ENCODE data around the gene VTI1A. TPM values are rescaled to one million over a fixed set of nuclear protein-coding genes. Genes with fewer than 3 reads are reported as not detected.

Gene VTI1A
- total RNA-seq, 3 donors from 2014 or later (not counting 1 experiment from before 2014, with no cell fraction given) = 62.6 to 77.6 (median 68.2) TPM

DNA sequence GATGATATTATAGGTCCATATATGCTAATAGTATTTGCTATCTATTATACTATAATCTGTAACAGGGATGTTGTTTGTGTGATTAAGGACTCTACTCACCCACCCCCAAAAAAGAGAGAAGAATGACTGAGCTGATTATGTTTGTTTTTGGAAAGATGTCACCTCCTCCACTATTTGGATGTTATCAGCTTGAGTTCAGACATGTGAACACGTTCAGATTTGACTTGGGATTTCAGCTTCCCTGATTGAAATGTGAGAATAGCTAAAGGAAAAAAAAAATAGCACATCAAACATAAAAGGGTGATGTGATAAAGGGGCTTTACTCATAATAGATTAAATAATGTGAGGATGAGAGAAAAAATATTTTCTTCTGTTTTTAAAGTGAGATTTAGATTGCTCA lies 81.2 kb downstream of the VTI1A start:
- no peak overlapping the region for H3K27ac ChIP-seq (ENCODE audit: low read length)
- ATAC-seq (no peak), DNase-seq (no peak)
- WGBS (ENCODE audit: insufficient coverage) = no CpG with 5 or more reads among the region's 1 CpG
- no peaks in the 10 kb centered on the region for H3K4me1 ChIP-seq (ENCODE audit: control insufficient read depth, insufficient read depth, low read length)
- intact Hi-C loops (cut with micrococcal nuclease) = no loop called here
- no peaks in the 10 kb centered on the region for H3K36me3 ChIP-seq (ENCODE audit: control insufficient read depth, insufficient read depth, low read length)
- H3K27me3 ChIP-seq (ENCODE audit: control insufficient read depth, insufficient read depth, low read length) = no peaks in the 10 kb centered on the region
- TF ChIP-seq, protein P1, sequence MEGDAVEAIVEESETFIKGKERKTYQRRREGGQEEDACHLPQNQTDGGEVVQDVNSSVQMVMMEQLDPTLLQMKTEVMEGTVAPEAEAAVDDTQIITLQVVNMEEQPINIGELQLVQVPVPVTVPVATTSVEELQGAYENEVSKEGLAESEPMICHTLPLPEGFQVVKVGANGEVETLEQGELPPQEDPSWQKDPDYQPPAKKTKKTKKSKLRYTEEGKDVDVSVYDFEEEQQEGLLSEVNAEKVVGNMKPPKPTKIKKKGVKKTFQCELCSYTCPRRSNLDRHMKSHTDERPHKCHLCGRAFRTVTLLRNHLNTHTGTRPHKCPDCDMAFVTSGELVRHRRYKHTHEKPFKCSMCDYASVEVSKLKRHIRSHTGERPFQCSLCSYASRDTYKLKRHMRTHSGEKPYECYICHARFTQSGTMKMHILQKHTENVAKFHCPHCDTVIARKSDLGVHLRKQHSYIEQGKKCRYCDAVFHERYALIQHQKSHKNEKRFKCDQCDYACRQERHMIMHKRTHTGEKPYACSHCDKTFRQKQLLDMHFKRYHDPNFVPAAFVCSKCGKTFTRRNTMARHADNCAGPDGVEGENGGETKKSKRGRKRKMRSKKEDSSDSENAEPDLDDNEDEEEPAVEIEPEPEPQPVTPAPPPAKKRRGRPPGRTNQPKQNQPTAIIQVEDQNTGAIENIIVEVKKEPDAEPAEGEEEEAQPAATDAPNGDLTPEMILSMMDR (IDR thresholded peaks at IDR 0.05) = no peak
- no peaks in the 10 kb centered on the region for H3K9me3 Mint-ChIP-seq
- no peak overlapping the region for H3K4me3 ChIP-seq (ENCODE audit: low read length)
- no peaks in the 10 kb centered on the region for H3K27me3 Mint-ChIP-seq (ENCODE audit: low read depth in 2 of 2)
- no peak overlapping the region for H3K4me3 Mint-ChIP-seq
- no peak overlapping the region for H3K27ac Mint-ChIP-seq
- no peaks in the 10 kb centered on the region for H3K36me3 Mint-ChIP-seq
- H3K9me3 ChIP-seq (ENCODE audit: control insufficient read depth, insufficient read depth, low read length) = no peaks in the 10 kb centered on the region
- peaks cover 35 to 38% of the 10 kb centered on the region in 2 donors for H3K4me1 Mint-ChIP-seq

GRCh38 chr10:112531421-112531820 lies 84.4 kb downstream of the VTI1A start:
- H3K4me1 ChIP-seq (ENCODE audit: control insufficient read depth, insufficient read depth, low read length) = no peaks in the 10 kb centered on the region
- Mint-ChIP-seq H3K27me3 (ENCODE audit: low read depth in 2 of 2) (no peaks in the 10 kb centered on the region), H3K27ac (peak overlapping the region; percentile 65 to 67), H3K36me3 (no peaks in the 10 kb centered on the region), H3K9me3 (no peaks in the 10 kb centered on the region), H3K4me1 (peaks cover 22 to 29% of the 10 kb centered on the region in 2 donors), H3K4me3 (peak overlapping the region; percentile 45)
- H3K36me3 ChIP-seq (ENCODE audit: control insufficient read depth, insufficient read depth, low read length) = no peaks in the 10 kb centered on the region
- WGBS (ENCODE audit: insufficient coverage) = 91% methylated on average over 6 of the region's 6 CpGs
- intact Hi-C loops (cut with micrococcal nuclease) = no loop called here
- no peaks in the 10 kb centered on the region for H3K9me3 ChIP-seq (ENCODE audit: control insufficient read depth, insufficient read depth, low read length)
- H3K27ac ChIP-seq (ENCODE audit: low read length) = no peak overlapping the region
- no peak overlapping the region for H3K4me3 ChIP-seq (ENCODE audit: low read length)
- H3K27me3 ChIP-seq (ENCODE audit: control insufficient read depth, insufficient read depth, low read length) = no peaks in the 10 kb centered on the region
- ATAC-seq = no peak
- TF ChIP-seq, protein P1 (IDR thresholded peaks at IDR 0.05) = no peak
- no peak for DNase-seq

GRCh38 chr10:112532189-112532588 lies 85.2 kb downstream of the VTI1A start:
- H3K27me3 Mint-ChIP-seq (ENCODE audit: low read depth in 2 of 2) = no peaks in the 10 kb centered on the region
- intact Hi-C loops (cut with micrococcal nuclease) = no loop called here
- no peaks in the 10 kb centered on the region for H3K36me3 ChIP-seq (ENCODE audit: control insufficient read depth, insufficient read depth, low read length)
- H3K27ac ChIP-seq (ENCODE audit: low read length) = no peak overlapping the region
- H3K27ac Mint-ChIP-seq = peak overlapping the region; percentile 65 to 67
- no peak overlapping the region for H3K4me3 ChIP-seq (ENCODE audit: low read length)
- TF ChIP-seq, protein P1 (IDR thresholded peaks at IDR 0.05) = no peak
- H3K9me3 ChIP-seq (ENCODE audit: control insufficient read depth, insufficient read depth, low read length) = no peaks in the 10 kb centered on the region
- peak in 1 of 2 donors; percentile 30 for DNase-seq
- H3K4me1 Mint-ChIP-seq = peaks cover 17 to 25% of the 10 kb centered on the region in 2 donors
- peak overlapping the region; percentile 45 for H3K4me3 Mint-ChIP-seq
- peak; percentile 84 to 88 (median 85) for ATAC-seq
- H3K36me3 Mint-ChIP-seq = no peaks in the 10 kb centered on the region
- 75% methylated on average over 4 of the region's 6 CpGs for WGBS (ENCODE audit: insufficient coverage)
- H3K9me3 Mint-ChIP-seq = no peaks in the 10 kb centered on the region
- H3K27me3 ChIP-seq (ENCODE audit: control insufficient read depth, insufficient read depth, low read length) = no peaks in the 10 kb centered on the region
- no peaks in the 10 kb centered on the region for H3K4me1 ChIP-seq (ENCODE audit: control insufficient read depth, insufficient read depth, low read length)

- TF ChIP-seq, protein P1 (IDR thresholded peaks at IDR 0.05) = no peak
- Histone ChIP-seq H3K9me3 (ENCODE audit: control insufficient read depth, insufficient read depth, low read length) (no peaks in the 10 kb centered on the region), H3K27ac (ENCODE audit: low read length) (no peak overlapping the region), H3K4me3 (ENCODE audit: low read length) (no peak overlapping the region), H3K36me3 (ENCODE audit: control insufficient read depth, insufficient read depth, low read length) (no peaks in the 10 kb centered on the region), H3K27me3 (ENCODE audit: control insufficient read depth, insufficient read depth, low read length) (no peaks in the 10 kb centered on the region), H3K4me1 (ENCODE audit: control insufficient read depth, insufficient read depth, low read length) (no peaks in the 10 kb centered on the region)
- WGBS (ENCODE audit: insufficient coverage) = no CpG with 5 or more reads among the region's 2 CpGs
- Mint-ChIP-seq H3K27ac (peak overlapping the region in 1 of 2 donors; percentile 56), H3K9me3 (no peaks in the 10 kb centered on the region), H3K4me1 (peaks cover 17 to 25% of the 10 kb centered on the region in 2 donors), H3K36me3 (no peaks in the 10 kb centered on the region), H3K4me3 (no peak overlapping the region), H3K27me3 (ENCODE audit: low read depth in 2 of 2) (no peaks in the 10 kb centered on the region)
- DNase-seq = no peak
- no peak for ATAC-seq
- intact Hi-C loops (cut with micrococcal nuclease) = no loop called here
Observed at GRCh38 chr10:112532956-112533355, 85.9 kb downstream of the VTI1A start.
